Measurements from ENCODE around the gene ARID3C.

DNA sequence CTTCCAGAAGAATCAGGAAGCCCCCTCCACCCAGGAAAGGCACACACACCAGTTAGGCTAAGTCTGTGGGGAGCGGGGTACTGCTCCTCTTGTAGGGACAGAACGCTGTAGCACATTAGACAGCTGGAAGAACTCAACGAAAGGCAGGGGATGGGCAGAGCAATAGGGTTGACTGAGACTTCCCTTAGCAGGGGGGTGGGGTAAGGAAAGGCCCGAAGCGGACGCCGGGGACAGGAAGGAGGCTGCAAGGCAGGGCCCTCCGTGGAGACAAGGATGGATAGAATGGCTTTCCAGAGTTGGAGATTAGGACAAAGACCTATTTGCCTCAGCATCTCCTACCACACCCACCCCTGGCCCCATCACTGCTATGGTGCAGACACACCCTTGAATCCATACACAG, 53.6 kb downstream of the ARID3C start:
- TF ChIP-seq, protein P1, sequence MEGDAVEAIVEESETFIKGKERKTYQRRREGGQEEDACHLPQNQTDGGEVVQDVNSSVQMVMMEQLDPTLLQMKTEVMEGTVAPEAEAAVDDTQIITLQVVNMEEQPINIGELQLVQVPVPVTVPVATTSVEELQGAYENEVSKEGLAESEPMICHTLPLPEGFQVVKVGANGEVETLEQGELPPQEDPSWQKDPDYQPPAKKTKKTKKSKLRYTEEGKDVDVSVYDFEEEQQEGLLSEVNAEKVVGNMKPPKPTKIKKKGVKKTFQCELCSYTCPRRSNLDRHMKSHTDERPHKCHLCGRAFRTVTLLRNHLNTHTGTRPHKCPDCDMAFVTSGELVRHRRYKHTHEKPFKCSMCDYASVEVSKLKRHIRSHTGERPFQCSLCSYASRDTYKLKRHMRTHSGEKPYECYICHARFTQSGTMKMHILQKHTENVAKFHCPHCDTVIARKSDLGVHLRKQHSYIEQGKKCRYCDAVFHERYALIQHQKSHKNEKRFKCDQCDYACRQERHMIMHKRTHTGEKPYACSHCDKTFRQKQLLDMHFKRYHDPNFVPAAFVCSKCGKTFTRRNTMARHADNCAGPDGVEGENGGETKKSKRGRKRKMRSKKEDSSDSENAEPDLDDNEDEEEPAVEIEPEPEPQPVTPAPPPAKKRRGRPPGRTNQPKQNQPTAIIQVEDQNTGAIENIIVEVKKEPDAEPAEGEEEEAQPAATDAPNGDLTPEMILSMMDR (IDR thresholded peaks at IDR 0.05), result no peak
- TF ChIP-seq POLR2A (IDR thresholded peaks at IDR 0.05), result no peak
